Osteoblast (primary cell): ENCODE results near the gene ZFAND3. TPM values are rescaled to one million over a fixed set of nuclear protein-coding genes. Genes with fewer than 3 reads are reported as not detected.

Source experiments
- DNase-seq: peaks from one replicate; pipeline ENCODE4 v3.0.0; 2011; ENCODE audit warnings: low spot score, mixed read lengths; ENCODE audit not compliant: insufficient read length; ENCODE audit errors: missing footprints
- H2AFZ ChIP-seq: 2 replicates; pipeline ENCODE4 v1.6.0; 2011; ENCODE audit warnings: mild to moderate bottlenecking, low read length
- H3K27ac ChIP-seq: 2 replicates; pipeline ENCODE4 v1.5.1; 2011; ENCODE audit warnings: mild to moderate bottlenecking, low read depth, low read length, moderate library complexity
- H3K27me3 ChIP-seq: 2 replicates; pipeline ENCODE4 v1.6.0; 2012; ENCODE audit warnings: mild to moderate bottlenecking, control low read depth, inconsistent platforms, low read length, moderate library complexity; ENCODE audit not compliant: insufficient read depth
- H3K36me3 ChIP-seq: 2 replicates; pipeline ENCODE4 v1.5.1; 2011; ENCODE audit warnings: mild to moderate bottlenecking, low read length, control low read depth, moderate library complexity; ENCODE audit not compliant: insufficient read depth
- H3K4me1 ChIP-seq: 2 replicates; pipeline ENCODE4 v1.5.1; 2011; ENCODE audit warnings: mild to moderate bottlenecking, low read length, control low read depth, moderate library complexity; ENCODE audit not compliant: insufficient read depth
- H3K4me2 ChIP-seq: 2 replicates; pipeline ENCODE4 v1.6.0; 2011; ENCODE audit warnings: mild to moderate bottlenecking, low read length; ENCODE audit not compliant: insufficient read depth
- H3K4me3 ChIP-seq: fragments of 200-600 bp; sonication (generic); 3 replicates; pipeline ENCODE4 v1.5.1; 2012; ENCODE audit warnings: mild to moderate bottlenecking, low read length, inconsistent platforms; ENCODE audit not compliant: insufficient read depth
- H3K79me2 ChIP-seq: 2 replicates; pipeline ENCODE4 v1.6.0; 2012; ENCODE audit warnings: mild to moderate bottlenecking, low read length, control low read depth, inconsistent platforms; ENCODE audit not compliant: insufficient read depth
- H3K9me3 ChIP-seq: 2 replicates; pipeline ENCODE4 v1.5.1; 2011; ENCODE audit warnings: low read depth, low read length, control low read depth
- H4K20me1 ChIP-seq: 2 replicates; pipeline ENCODE4 v1.6.0; 2012; ENCODE audit warnings: mild to moderate bottlenecking, low read length, control low read depth; ENCODE audit not compliant: insufficient read depth
- CTCF ChIP-seq: IDR thresholded peaks from 2 replicates; pipeline ENCODE4 v1.5.1; 2011; ENCODE audit warnings: mild to moderate bottlenecking, low read depth, low read length, moderate library complexity; ENCODE audit errors: extremely low read depth
- total RNA-seq: library from RNA; depleted of rRNA; stranded (reverse); fragments of >200 nt; gene quantifications from 2 replicates; pipeline ENCODE4 v1.2.3, GENCODE V29; 2012

Gene ZFAND3
- total RNA-seq, 1 donor: 27.1 TPM

DNA sequence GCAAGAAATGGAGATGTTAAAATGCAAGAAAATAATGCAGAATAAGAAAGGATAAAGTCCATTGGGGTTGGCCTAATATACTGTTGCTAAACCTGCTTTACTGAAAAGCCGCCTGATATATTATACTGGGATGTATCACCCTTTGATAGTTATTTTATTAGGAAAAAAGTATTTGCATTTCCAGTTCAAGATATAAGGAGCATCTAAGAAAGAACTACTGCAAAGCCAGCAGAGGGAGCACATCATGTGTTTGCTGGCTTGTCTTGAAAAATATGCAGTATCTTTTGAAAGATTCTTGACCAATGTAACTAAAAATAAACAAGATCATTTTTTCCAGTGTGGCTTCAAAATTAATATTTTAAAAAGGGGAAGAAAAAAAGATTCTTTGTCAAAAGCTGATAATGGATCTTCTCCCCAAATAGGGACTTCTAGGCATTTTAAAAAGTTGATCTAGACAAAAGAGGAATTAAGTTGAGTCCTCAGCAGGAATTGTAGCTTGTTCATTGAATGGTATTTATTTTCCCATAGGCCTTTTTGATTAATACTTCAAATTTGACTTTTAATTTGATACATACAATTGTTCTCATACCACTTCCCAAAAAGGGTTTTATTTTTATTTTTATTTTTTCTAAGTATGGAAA lies 214.9 kb downstream of the ZFAND3 start:
- TF ChIP-seq CTCF: peak; percentile 76
- H2AFZ ChIP-seq: no peak overlapping the region
- H3K27ac ChIP-seq: no peak overlapping the region
- H3K4me1 ChIP-seq: peaks cover 12% of the 10 kb centered on the region
- no peak overlapping the region for H3K4me3 ChIP-seq
- H4K20me1 ChIP-seq: peaks cover 78% of the 10 kb centered on the region
- peaks cover 88% of the 10 kb centered on the region for H3K79me2 ChIP-seq
- H3K36me3 ChIP-seq: no peaks in the 10 kb centered on the region
- H3K9me3 ChIP-seq: no peaks in the 10 kb centered on the region
- DNase-seq: no peak
- H3K27me3 ChIP-seq: no peaks in the 10 kb centered on the region
- no peak overlapping the region for H3K4me2 ChIP-seq

DNA sequence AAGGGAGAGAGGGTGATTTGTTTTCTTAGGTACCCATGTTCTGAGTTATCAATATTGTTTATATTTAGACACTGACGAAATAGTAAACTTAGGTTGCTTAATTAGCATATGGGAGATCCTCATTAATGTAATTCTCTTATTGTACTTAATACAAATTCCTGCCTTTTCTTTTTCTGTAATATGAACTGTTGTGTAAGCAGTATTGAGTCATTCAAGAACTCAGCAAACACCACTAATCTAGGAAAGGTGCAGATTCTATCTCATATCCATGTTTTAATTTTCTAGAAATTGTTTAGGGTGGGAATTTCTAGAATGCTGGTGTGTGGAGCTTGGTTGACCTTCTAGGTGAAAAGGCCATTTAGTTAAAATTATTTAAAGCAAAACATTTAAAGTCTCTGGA lies 216.0 kb downstream of the ZFAND3 start:
- H4K20me1 ChIP-seq: peaks cover 79% of the 10 kb centered on the region
- no peak for DNase-seq

GRCh38 chr6:38039502-38039901 lies 220.0 kb downstream of the ZFAND3 start:
- Histone ChIP-seq H3K4me2 (no peak overlapping the region), H3K4me3 (no peak overlapping the region), H4K20me1 (peaks cover 75% of the 10 kb centered on the region), H3K79me2 (peaks cover 81% of the 10 kb centered on the region), H3K27me3 (no peaks in the 10 kb centered on the region), H3K36me3 (no peaks in the 10 kb centered on the region), H3K9me3 (no peaks in the 10 kb centered on the region), H3K27ac (no peak overlapping the region), H3K4me1 (peaks cover 14% of the 10 kb centered on the region), H2AFZ (no peak overlapping the region)
- TF ChIP-seq CTCF: no peak
- no peak for DNase-seq

More for the DNA sequence above, 216.0 kb downstream of the ZFAND3 start:
- Histone ChIP-seq H3K9me3 (no peaks in the 10 kb centered on the region), H3K27ac (no peak overlapping the region), H3K4me3 (no peak overlapping the region), H3K79me2 (peaks cover 83% of the 10 kb centered on the region), H2AFZ (no peak overlapping the region), H3K4me2 (no peak overlapping the region), H3K36me3 (no peaks in the 10 kb centered on the region), H3K27me3 (no peaks in the 10 kb centered on the region), H3K4me1 (peaks cover 15% of the 10 kb centered on the region)
- TF ChIP-seq CTCF: no peak

- Histone ChIP-seq H3K79me2 (peaks cover 80% of the 10 kb centered on the region), H2AFZ (no peak overlapping the region), H3K27me3 (no peaks in the 10 kb centered on the region), H3K9me3 (no peaks in the 10 kb centered on the region), H3K4me1 (peaks cover 7% of the 10 kb centered on the region), H3K4me3 (no peak overlapping the region), H3K27ac (no peak overlapping the region), H4K20me1 (peaks cover 71% of the 10 kb centered on the region), H3K4me2 (no peak overlapping the region), H3K36me3 (no peaks in the 10 kb centered on the region)
- no peak for TF ChIP-seq CTCF
- DNase-seq: no peak
Observed at GRCh38 chr6:38040254-38040653, 220.7 kb downstream of the ZFAND3 start.
